GM12878 (cell line): ENCODE data around the gene RETREG1. TPM values are rescaled to one million over a fixed set of nuclear protein-coding genes. Genes with fewer than 3 reads are reported as not detected.

Experiments
- ATAC-seq: fragments of 200-7000 bp; cut with Tn5 transposase; 3 replicates; pipeline ENCODE4 v1.9.1; 2020; ENCODE audit warnings: mild to moderate bottlenecking, moderate library complexity
- BruUV-seq: library from RNA; stranded (reverse); fragments of 400-500 nt; replicated peaks from 2 replicates; lab custom pipeline; 2021; lab: Mats Ljungman, UMichigan
- CTCF ChIA-PET: fragments of 300-600 bp; sonication (Branson Sonifier 250); formaldehyde crosslinking; extraction: SDS; loops from one replicate; lab custom pipeline; 2021; ENCODE audit warnings: inconsistent platforms; lab: Yijun Ruan, JAX
- POLR2A ChIA-PET: fragments of 350-600 bp; formaldehyde crosslinking; extraction: SDS; loops from one replicate; lab custom pipeline; 2021; ENCODE audit warnings: inconsistent platforms; lab: Charles Lee
- RAD21 ChIA-PET: fragments of 300-600 bp; sonication (Branson Sonifier 250); formaldehyde crosslinking; loops from one replicate; lab custom pipeline; 2023; ENCODE audit warnings: antibody characterized with exemption; ENCODE audit not compliant: unreplicated experiment; lab: Charles Lee
- SMC1A ChIA-PET: fragments of 300-600 bp; sonication (Branson Sonifier 250); formaldehyde crosslinking; loops from one replicate; lab custom pipeline; 2023; ENCODE audit not compliant: unreplicated experiment, uncharacterized antibody; lab: Charles Lee
- DNase-seq: peaks from one replicate; pipeline ENCODE4 v3.0.0-alpha.2; 2011; ENCODE audit warnings: low read depth, low spot score
- FAIRE-seq: peaks from 3 replicates; lab custom pipeline; 2011; peaks lifted over from hg19 to GRCh38; lab: Jason Lieb, UNC
- H2AFZ ChIP-seq: 2 replicates; pipeline ENCODE4 v1.6.0; 2011; ENCODE audit warnings: low read depth, low read length, control low read depth; ENCODE audit not compliant: control insufficient read depth
- H3K27ac ChIP-seq: 2 replicates; pipeline ENCODE4 v1.5.1; 2011; ENCODE audit warnings: control low read depth; ENCODE audit not compliant: control insufficient read depth, insufficient read depth
- H3K27me3 ChIP-seq, 2 experiments: replicated peaks in 1 of 2; 2 replicates each; pipeline versions ENCODE4 v1.6.0 to v1.6.1; 2011; ENCODE audit warnings: low read length in 1 of 2; ENCODE audit not compliant: control insufficient read depth in 2 of 2, insufficient read depth in 2 of 2
- H3K36me3 ChIP-seq, 2 experiments: 2 replicates each; pipeline ENCODE4 v1.5.1; 2011; ENCODE audit warnings: low read length in 1 of 2; ENCODE audit not compliant: control insufficient read depth in 2 of 2, insufficient read depth in 2 of 2
- H3K4me1 ChIP-seq: 2 replicates; pipeline ENCODE4 v1.6.1; 2011; ENCODE audit warnings: mild to moderate bottlenecking, low read length, moderate library complexity, mixed read lengths; ENCODE audit not compliant: control insufficient read depth, insufficient read depth
- H3K4me2 ChIP-seq: 2 replicates; pipeline ENCODE4 v1.6.0; 2011; ENCODE audit warnings: control low read depth; ENCODE audit not compliant: control insufficient read depth, insufficient read depth
- H3K4me3 ChIP-seq: fragments of 200-600 bp; sonication (generic); 2 replicates; pipeline ENCODE4 v1.5.1; 2016
- H3K79me2 ChIP-seq: 2 replicates; pipeline ENCODE4 v1.6.0; 2011; ENCODE audit warnings: low read length; ENCODE audit not compliant: control insufficient read depth, insufficient read depth
- H3K9ac ChIP-seq: 2 replicates; pipeline ENCODE4 v1.8.0; 2011; ENCODE audit warnings: low read length, control low read depth, mixed read lengths; ENCODE audit not compliant: control insufficient read depth, insufficient read depth
- H3K9me3 ChIP-seq: replicated peaks from 3 replicates; pipeline ENCODE4 v1.5.1; 2011; ENCODE audit warnings: mild to moderate bottlenecking, low read length; ENCODE audit not compliant: control insufficient read depth, insufficient read depth
- H4K20me1 ChIP-seq: 2 replicates; pipeline ENCODE4 v1.6.0; 2011; ENCODE audit not compliant: control insufficient read depth, insufficient read depth
- CBFB ChIP-seq: IDR thresholded peaks from 2 replicates; pipeline ENCODE4 v1.6.1; 2016; ENCODE audit warnings: antibody characterized with exemption, low read depth
- ETV6 ChIP-seq, 2 experiments: fragments of 450-650 bp in 1 of 2; IDR thresholded peaks in 1 of 2; conservative IDR thresholded peaks in 1 of 2; 2 replicates each; pipeline ENCODE4 v1.6.1; 2014; ENCODE audit warnings: antibody characterized with exemption in 1 of 2, borderline replicate concordance in 1 of 2, low read depth in 1 of 2, mild to moderate bottlenecking in 1 of 2, moderate library complexity in 1 of 2
- FOS ChIP-seq: IDR thresholded peaks from 3 replicates; pipeline ENCODE4 v1.6.1; 2011; ENCODE audit warnings: borderline replicate concordance; ENCODE audit not compliant: insufficient read length; ENCODE audit errors: extremely low read depth
- MYC ChIP-seq: IDR thresholded peaks from 2 replicates; pipeline ENCODE4 v1.6.1; 2011; ENCODE audit warnings: mild to moderate bottlenecking, low read length, moderate library complexity, inconsistent platforms; ENCODE audit not compliant: insufficient read depth, insufficient replicate concordance, insufficient read length, severe bottlenecking
- PAX5 ChIP-seq: IDR thresholded peaks from 2 replicates; pipeline ENCODE4 v1.6.1; 2011; ENCODE audit warnings: low read depth, low read length, borderline replicate concordance
- PML ChIP-seq: IDR thresholded peaks from 2 replicates; pipeline ENCODE4 v1.6.1; 2012; ENCODE audit warnings: low read length, inconsistent platforms
- RAD21 ChIP-seq: IDR thresholded peaks from 2 replicates; pipeline ENCODE4 v1.6.1; 2011; ENCODE audit warnings: mild to moderate bottlenecking, low read depth, low read length, moderate library complexity; ENCODE audit not compliant: insufficient read depth
- TCF12 ChIP-seq: IDR thresholded peaks from 2 replicates; pipeline ENCODE4 v1.6.1; 2011; ENCODE audit warnings: low read depth, mild to moderate bottlenecking, low read length
- in situ Hi-C: fragments of 300-500 bp; cut with MboI; formaldehyde crosslinking; loops from 9 replicates; pipeline ENCODE4 v1.14.3; 2018; ENCODE audit warnings: mixed read lengths
- intact Hi-C: fragments of 100-400 bp; cut with micrococcal nuclease; formaldehyde crosslinking; loops from one replicate; pipeline ENCODE4 v1.14.2; 2022; ENCODE audit not compliant: unreplicated experiment
- polyA plus RNA-seq, 11 experiments: library from polyadenylated mRNA; depleted of rRNA in 4 of 11; unstranded in 6 of 11; stranded (reverse) in 5 of 11; fragments of >200 nt; fragmentation: Nextera tagmentation in 4 of 11; fragmentation: Illumina TruSeq in 1 of 11; extraction: Ambion mirVana in 4 of 11; extraction: Trizol in 1 of 11; gene quantifications; 1 replicate in 1 of 11; 2 replicates in 10 of 11; pipeline versions ENCODE4 v1.2.1 to v1.2.3, GENCODE V29; 2011 to 2016; ENCODE audit warnings: inconsistent platforms in 2 of 11, missing spikeins in 2 of 11, low read depth in 1 of 11
- total RNA-seq, 4 experiments: library from RNA; depleted of rRNA in 3 of 4; stranded (reverse); fragments of >200 nt in 3 of 4; fragmentation: Illumina TruSeq in 1 of 4; extraction: Trizol in 1 of 4; gene quantifications; 2 replicates each; pipeline versions ENCODE4 v1.2.1 to v1.2.3, GENCODE V29; 2013 to 2021
- TF ChIP-seq, protein P1 (sequence below): fragments of 450-650 bp; IDR thresholded peaks from 2 replicates; pipeline ENCODE4 v1.6.1; 2018; ENCODE audit warnings: mild to moderate bottlenecking, low read depth, moderate library complexity; ENCODE audit not compliant: partially characterized antibody

RETREG1 gene
- total and polyA plus RNA-seq, 10 of the 15 experiments (the other 5 are each of a cell fraction or from before 2014, with no cell fraction given), result 3.9 to 8.9 (median 6.4) TPM

DNA sequence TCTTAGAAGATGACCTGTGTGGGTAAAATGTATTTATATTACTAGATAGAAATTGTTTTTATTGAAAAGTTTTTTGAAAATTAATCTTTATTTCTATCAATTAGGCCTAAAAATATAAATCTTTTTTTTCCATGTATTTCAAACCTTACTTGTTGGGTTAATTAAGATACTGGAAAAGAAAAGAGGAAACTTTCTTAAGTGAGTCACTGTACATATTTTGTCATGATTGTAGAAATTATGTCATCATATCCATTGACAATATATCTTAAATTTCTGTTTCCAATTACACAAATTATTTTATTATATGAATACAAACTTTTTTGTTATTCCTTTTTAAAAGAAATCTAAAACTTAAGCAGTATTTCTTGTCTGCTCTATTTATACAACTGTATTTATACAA is 53.1 kb downstream of the RETREG1 start:
- in situ Hi-C loops (no loop called here), intact Hi-C loops (no loop called here)
- no peak for TF ChIP-seq RAD21
- TF ChIP-seq ETV6 (conservative IDR thresholded peaks at IDR 0.05 in 1 of 2, IDR thresholded peaks at IDR 0.05 in 1 of 2; ENCODE audit: borderline replicate concordance in 1 of 2, low read depth in 1 of 2), result no peak
- TF ChIP-seq MYC, result no peak
- no peak for TF ChIP-seq FOS
- TF ChIP-seq TCF12, result no peak
- no peak for TF ChIP-seq PAX5
- no peak for TF ChIP-seq PML
- TF ChIP-seq, protein P1, sequence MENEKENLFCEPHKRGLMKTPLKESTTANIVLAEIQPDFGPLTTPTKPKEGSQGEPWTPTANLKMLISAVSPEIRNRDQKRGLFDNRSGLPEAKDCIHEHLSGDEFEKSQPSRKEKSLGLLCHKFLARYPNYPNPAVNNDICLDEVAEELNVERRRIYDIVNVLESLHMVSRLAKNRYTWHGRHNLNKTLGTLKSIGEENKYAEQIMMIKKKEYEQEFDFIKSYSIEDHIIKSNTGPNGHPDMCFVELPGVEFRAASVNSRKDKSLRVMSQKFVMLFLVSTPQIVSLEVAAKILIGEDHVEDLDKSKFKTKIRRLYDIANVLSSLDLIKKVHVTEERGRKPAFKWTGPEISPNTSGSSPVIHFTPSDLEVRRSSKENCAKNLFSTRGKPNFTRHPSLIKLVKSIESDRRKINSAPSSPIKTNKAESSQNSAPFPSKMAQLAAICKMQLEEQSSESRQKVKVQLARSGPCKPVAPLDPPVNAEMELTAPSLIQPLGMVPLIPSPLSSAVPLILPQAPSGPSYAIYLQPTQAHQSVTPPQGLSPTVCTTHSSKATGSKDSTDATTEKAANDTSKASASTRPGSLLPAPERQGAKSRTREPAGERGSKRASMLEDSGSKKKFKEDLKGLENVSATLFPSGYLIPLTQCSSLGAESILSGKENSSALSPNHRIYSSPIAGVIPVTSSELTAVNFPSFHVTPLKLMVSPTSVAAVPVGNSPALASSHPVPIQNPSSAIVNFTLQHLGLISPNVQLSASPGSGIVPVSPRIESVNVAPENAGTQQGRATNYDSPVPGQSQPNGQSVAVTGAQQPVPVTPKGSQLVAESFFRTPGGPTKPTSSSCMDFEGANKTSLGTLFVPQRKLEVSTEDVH, result no peak
- TF ChIP-seq CBFB, result no peak
- DNase-seq, result no peak
- H3K9me3 ChIP-seq, result no peaks in the 10 kb centered on the region
- no peaks in the 10 kb centered on the region for H3K27me3 ChIP-seq
- H3K79me2 ChIP-seq, result no peaks in the 10 kb centered on the region
- H3K27ac ChIP-seq, result no peak overlapping the region
- no peaks in the 10 kb centered on the region for H3K36me3 ChIP-seq
- H2AFZ ChIP-seq, result no peak overlapping the region
- SMC1A ChIA-PET, result no interaction called here
- CTCF ChIA-PET, result interaction anchor here (2.4 kb wide), 1 partner anchor 12 kb away, joined by 17 read pairs; no protein-coding TSS in a partner anchor
- no peak for ATAC-seq
- BruUV-seq, result no TSS peak
- H3K9ac ChIP-seq, result no peak overlapping the region
- RAD21 ChIA-PET, result no interaction called here
- POLR2A ChIA-PET, result no interaction called here
- no peak overlapping the region for H3K4me3 ChIP-seq
- H3K4me2 ChIP-seq, result no peak overlapping the region
- no peak for FAIRE-seq
- H4K20me1 ChIP-seq, result no peaks in the 10 kb centered on the region
- no peaks in the 10 kb centered on the region for H3K4me1 ChIP-seq
